HG03457 (cell line): ENCODE data around the gene YARS1.
"Not testable (repeated sequence)": the region's sequence is repeated elsewhere in the genome, so short reads cannot be mapped to it uniquely, and the experiment has no call there.

Experiments
- ATAC-seq: cut with Tn5 transposase; IDR thresholded peaks from one replicate; pipeline ENCODE4 v1.9.1; 2021; ENCODE audit warnings: moderate number of reproducible peaks; ENCODE audit not compliant: unreplicated experiment

YARS1 gene

DNA sequence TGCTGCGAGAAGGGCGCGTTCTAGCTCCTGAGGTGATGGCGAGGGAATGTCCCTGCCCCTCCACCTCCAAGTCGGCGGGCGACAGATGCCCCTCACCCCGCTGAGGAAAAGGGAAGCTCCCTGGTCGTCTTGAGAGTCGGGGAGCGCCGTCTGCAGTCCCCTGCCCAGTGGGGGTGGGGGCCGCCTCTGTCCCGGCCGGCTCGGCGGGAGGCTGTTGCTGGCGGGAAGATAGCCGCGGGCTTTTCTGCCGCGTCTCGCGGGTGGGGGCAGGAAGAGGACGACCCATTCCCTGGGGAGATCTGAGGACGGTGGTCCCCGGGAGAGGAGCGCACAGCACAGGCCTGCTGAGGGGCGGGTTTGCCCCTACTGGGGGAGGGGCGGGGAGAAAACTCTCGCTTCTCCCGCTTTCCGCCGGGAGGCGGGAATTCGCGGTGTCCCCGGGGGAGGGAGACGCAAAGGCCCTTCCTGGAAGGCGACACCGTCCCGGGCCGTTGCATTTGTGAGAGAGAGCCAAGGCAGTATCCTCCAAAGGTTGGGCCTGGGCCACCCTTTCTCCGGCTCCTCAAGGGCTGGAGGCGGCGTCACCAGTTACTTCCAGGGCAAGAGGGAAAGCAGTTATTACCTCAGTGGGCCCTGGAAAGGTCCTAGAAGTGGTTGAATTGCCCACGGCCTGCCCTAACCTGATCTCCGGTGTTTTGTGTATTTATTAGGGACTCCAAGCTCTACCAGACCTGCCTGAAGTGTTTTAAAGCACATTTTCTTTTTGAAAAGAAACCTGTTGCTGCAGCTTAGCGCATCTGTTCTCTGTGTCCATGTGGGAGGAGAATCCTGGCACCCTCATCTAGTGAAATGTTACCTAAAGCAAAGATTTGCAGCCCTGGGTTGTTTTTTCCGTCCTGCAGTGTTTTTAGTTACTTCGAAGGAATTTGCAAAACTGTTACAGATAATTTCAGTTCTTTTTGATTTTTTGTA lies 943 bp upstream of the YARS1 start:
- peak; percentile 2 for ATAC-seq

GRCh38 chr1:32816676-32817158 lies 441 bp downstream of the YARS1 start:
- ATAC-seq: peak; percentile 4

- no peak for ATAC-seq
Measured at GRCh38 chr1:32813941-32814739, 3.0 kb downstream of the YARS1 start.

GRCh38 chr1:32811917-32812316 lies 5.2 kb downstream of the YARS1 start:
- ATAC-seq: no peak

DNA sequence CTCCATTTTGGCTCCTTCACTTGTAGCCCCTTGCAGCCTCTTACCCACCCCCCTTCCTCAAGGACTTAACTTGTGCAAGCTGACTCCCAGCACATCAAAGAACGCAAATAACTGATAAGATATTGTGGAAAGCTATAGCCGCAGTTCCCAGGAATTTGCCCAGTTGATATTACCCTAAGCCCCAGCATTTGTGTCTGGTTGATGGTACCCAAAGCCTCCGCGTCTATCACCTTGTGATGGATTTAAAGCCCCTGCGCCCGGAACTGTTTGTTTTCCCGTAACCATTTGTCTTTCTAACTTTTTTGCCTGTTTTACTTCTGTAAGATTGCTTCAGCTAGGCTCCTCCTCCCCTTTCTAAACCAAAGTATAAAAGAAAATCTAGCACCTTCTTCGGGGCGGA lies 5.9 kb downstream of the YARS1 start:
- no peak for ATAC-seq

- ATAC-seq: no peak
Measured at GRCh38 chr1:32810358-32810757, 6.8 kb downstream of the YARS1 start.

DNA sequence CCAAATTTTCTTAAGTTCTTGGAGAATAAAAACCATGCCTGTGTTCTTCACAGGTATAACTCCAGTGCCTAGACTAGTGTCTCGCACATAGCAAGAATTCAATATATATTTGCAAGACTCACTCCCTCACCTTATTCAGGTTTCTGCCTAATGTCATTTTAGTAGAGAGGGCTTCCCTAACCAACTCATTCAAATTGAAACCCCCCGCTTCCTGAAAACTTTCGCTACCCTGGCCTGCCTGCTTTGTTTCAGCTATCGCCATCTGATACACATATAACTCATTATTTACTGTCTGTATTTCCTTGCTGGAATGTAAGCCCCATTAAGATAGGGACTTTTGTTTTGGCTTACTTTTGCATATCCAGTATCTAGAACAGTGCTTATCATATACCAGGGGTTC lies 8.6 kb downstream of the YARS1 start:
- ATAC-seq: no peak

DNA sequence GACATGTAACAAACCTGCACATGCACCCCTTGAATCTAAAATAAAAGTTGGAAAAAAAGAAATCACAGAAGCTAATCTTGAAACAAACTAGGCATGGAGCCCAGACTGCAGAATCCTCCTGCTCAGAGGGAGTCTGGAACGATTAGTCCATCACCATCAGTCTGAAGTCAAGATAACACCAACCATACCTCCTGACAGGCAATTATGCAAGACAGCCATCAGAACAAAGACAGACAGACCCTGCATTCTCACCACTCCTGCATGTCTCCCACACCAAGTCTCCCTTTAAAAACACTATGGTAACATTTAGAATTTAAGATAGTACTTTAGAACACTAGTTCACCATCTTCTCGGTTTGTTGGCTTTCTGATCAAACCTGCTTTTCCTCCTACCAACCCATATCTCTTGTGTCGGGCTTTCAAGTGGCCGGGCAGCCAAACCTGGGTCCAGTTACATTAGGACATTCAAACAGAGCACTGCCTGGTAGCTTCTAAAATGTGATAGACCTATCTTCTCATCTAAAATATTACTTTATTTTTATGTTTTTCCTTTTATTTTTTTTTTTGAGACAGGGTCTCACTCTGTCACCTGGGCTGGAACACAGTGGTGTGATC lies 10.1 kb downstream of the YARS1 start:
- no peak for ATAC-seq

GRCh38 chr1:32806290-32806689 lies 10.9 kb downstream of the YARS1 start:
- ATAC-seq: no peak

GRCh38 chr1:32804460-32804859 lies 12.7 kb downstream of the YARS1 start:
- ATAC-seq: not testable (repeated sequence)

GRCh38 chr1:32801096-32801715 lies 16.0 kb downstream of the YARS1 start:
- ATAC-seq: no peak

DNA sequence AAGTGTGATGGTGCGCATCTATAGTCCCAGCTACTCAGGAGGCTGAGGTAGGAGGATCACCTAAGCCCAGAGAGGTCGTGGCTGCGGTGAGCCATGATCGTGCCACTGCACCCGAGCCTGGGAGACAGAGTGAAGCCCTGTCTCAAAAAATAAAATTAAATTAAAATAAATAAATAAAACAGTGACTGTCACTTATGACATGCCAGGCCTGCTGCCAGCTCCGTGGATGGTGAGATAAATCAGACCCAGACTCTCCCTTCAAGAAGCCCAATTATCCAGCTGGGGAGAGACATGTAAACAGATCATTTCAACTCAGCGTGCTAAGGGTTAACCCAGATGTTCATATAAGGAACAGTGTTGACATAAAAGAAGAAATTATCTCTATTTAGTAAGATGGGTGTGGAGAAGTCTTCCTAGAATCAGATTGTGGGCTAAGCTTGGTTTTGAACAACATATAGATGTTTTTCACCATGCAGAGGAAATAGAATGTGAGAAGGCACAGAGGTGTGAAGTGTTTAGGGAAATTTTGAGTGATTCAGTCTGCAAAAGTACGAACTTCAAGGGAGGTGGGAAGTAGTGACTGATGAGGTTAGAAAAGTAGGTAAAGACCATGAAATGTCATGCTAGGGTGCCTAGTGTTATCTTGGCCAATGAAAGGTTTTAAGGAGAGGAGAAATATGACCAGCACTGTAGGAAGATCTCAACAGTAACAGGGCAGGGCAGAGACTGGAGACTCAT lies 18.3 kb downstream of the YARS1 start:
- no peak for ATAC-seq

DNA sequence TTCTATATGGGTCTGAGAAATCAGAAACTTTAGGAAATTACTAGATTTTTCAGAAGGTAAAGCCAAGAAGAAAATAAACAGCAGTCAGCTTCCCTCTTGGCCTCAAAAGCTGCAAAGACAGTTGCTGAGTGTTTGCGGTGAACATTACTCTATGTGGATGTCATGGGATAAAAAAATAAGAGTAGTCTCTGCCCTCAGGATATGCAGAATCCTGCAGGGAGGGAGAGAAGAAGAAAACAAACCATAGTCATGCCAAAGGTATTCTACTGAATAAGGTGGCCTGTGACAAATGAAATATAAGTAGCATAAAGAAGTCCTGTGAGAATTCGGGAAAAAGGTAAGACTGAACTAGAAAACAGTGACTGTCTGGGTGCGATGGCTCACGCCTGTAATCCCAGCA lies 19.0 kb downstream of the YARS1 start:
- ATAC-seq: no peak

GRCh38 chr1:32797456-32797855 lies 19.7 kb downstream of the YARS1 start:
- no peak for ATAC-seq

DNA sequence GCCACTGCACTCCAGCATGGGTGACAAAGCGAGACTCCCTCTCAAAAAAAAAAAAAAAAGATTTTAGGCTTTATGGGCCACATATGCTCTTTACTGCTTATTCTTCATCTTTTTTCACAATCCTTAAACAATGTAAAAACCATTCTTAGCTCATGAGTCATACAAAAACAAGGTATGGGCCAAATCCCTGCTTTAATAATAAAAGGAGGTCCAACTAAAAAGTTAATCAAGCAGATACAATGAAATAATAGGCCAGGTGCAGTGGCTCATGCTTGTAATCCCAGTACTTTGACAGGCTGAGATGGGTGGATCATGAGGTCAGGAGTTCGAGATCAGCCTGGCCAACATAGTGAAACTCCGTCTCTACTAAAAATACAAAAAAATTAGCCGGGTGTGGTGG lies 21.4 kb downstream of the YARS1 start:
- not testable (repeated sequence) for ATAC-seq

DNA sequence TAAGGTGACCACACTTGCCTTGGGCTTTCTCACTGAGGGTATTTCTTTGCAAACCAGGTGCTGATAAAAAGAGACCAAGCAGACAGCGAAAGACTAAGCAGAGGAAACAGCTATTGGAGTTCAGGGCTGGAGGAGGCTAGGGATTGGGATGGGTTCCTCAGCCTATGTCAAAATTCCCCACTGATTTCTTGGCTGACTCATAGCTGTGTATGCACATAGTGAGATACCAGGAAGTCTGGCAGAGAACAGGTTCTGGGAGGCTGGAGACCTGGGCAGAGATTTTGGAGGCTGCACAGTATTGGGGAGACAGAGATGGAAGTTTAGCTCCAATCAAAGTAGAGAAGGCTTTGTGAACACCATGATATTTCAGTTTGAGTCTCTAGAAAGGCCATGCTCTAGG lies 25.3 kb downstream of the YARS1 start:
- no peak for ATAC-seq

GRCh38 chr1:32789356-32789755 lies 27.8 kb downstream of the YARS1 start:
- not testable (repeated sequence) for ATAC-seq

DNA sequence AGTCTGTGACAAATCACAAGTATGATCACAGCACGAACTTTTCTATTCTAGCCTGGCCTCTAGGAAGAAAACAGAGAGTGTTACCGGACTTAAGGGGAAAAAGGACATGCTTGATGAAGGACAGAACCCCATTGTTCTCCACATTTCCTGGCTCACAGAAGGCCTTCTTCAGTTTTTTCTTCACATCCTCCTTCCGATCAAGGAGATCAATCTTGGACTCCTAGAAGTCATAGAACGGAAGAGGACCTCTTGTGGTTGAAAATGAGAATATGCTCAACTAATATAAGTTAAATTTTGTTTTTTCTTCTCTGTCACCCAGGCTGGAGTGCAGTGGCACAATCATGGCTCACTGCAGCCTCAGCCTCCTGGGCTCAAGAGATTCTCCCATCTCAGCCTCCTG lies 30.3 kb downstream of the YARS1 start:
- ATAC-seq: no peak

DNA sequence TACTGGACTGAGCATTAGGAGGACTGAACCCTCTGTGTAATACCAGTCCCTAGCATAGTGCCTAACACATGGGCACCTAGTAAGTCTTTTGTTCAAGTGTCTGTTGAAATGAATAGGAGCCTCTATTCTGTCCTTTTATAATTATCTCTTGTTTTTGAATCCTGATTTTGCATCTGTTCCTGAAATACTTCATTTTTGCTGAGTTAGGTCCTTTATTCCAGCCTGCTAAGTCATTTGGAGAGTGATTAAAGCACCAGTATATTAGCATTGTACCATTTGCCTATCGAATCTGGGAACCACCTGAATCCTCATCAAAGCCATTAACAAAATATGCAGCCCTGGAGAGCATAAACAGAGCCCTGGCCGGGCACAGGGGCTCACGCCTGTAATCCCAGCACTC lies 32.3 kb downstream of the YARS1 start:
- no peak for ATAC-seq

GRCh38 chr1:32783851-32784250 lies 33.3 kb downstream of the YARS1 start:
- ATAC-seq: no peak
